SK-N-SH (cell line): ENCODE data around the gene PHYKPL. TPM values are rescaled to one million over a fixed set of nuclear protein-coding genes. Genes with fewer than 3 reads are reported as not detected.

Experiments
- CTCF ChIA-PET: fragments of 300-600, 350-600 bp; formaldehyde crosslinking; extraction: SDS; loops from one replicate; lab custom pipeline; 2021; lab: Yijun Ruan, JAX
- POLR2A ChIA-PET: fragments of 350-600 bp; sonication (Branson Sonifier 250); formaldehyde crosslinking; extraction: SDS; loops from one replicate; lab custom pipeline; 2020; ENCODE audit warnings: antibody characterized with exemption, inconsistent platforms; lab: Yijun Ruan, JAX
- DNase-seq: peaks from one replicate; pipeline ENCODE4 v3.0.0; 2012
- H2AFZ ChIP-seq: fragments of 200-600 bp; sonication (generic); 2 replicates; pipeline ENCODE4 v1.8.1; 2016; ENCODE audit warnings: antibody characterized with exemption, mild to moderate bottlenecking, low read depth
- H3F3A ChIP-seq: fragments of 200-600 bp; sonication (generic); replicated peaks from 2 replicates; pipeline ENCODE3; 2016; ENCODE audit warnings: antibody characterized with exemption, mild to moderate bottlenecking; ENCODE audit not compliant: insufficient read depth
- H3K27ac ChIP-seq, 2 experiments: fragments of 200-500 bp in 1 of 2; fragments of 200-600 bp in 1 of 2; sonication (Bioruptor generic) in 1 of 2; sonication (generic), shearing (Covaris generic) in 1 of 2; 2 replicates each; pipeline versions ENCODE4 v1.5.1 to v1.6.1; 2014 to 2016; ENCODE audit warnings: low read depth in 2 of 2, inconsistent platforms in 1 of 2, low read length in 1 of 2, mild to moderate bottlenecking in 1 of 2, mixed read lengths in 1 of 2
- H3K27me3 ChIP-seq: fragments of 200-600 bp; sonication (generic), shearing (Covaris generic); 2 replicates; pipeline ENCODE4 v1.6.1; 2016; ENCODE audit warnings: mixed run types; ENCODE audit not compliant: insufficient read depth
- H3K36me3 ChIP-seq, 2 experiments: fragments of 200-500 bp in 1 of 2; fragments of 200-600 bp in 1 of 2; sonication (Bioruptor generic) in 1 of 2; sonication (generic) in 1 of 2; replicated peaks in 1 of 2; 2 replicates each; pipeline versions ENCODE3 to v1.5.1; 2014 to 2016; ENCODE audit warnings: low read length in 1 of 2, mild to moderate bottlenecking in 1 of 2; ENCODE audit not compliant: insufficient read depth in 2 of 2, control insufficient read depth in 1 of 2
- H3K4me1 ChIP-seq, 2 experiments: fragments of 200-500 bp in 1 of 2; fragments of 200-600 bp in 1 of 2; sonication (Bioruptor generic) in 1 of 2; sonication (generic), shearing (Covaris generic) in 1 of 2; 2 replicates each; pipeline versions ENCODE4 v1.5.1 to v1.6.1; 2014 to 2016; ENCODE audit warnings: low read depth in 1 of 2, low read length in 1 of 2, mixed run types in 1 of 2; ENCODE audit not compliant: insufficient read depth in 2 of 2, control insufficient read depth in 1 of 2
- H3K4me2 ChIP-seq: fragments of 200-600 bp; sonication (generic), shearing (Covaris generic); 2 replicates; pipeline ENCODE4 v1.6.1; 2017; ENCODE audit warnings: mixed run types
- H3K4me3 ChIP-seq, 2 experiments: fragments of 200-500 bp in 1 of 2; fragments of 200-600 bp in 1 of 2; sonication (Bioruptor generic) in 1 of 2; sonication (generic), shearing (Covaris generic) in 1 of 2; 2 replicates each; pipeline versions ENCODE4 v1.5.1 to v1.8.1; 2014 to 2016; ENCODE audit warnings: low read depth in 2 of 2, inconsistent platforms in 1 of 2, low read length in 1 of 2, mild to moderate bottlenecking in 1 of 2, mixed read lengths in 1 of 2, moderate library complexity in 1 of 2
- H3K79me2 ChIP-seq: fragments of 200-600 bp; sonication (generic); 2 replicates; pipeline ENCODE4 v1.8.1; 2017; ENCODE audit warnings: mild to moderate bottlenecking; ENCODE audit not compliant: insufficient read depth
- H3K9ac ChIP-seq: fragments of 200-600 bp; sonication (generic); 2 replicates; pipeline ENCODE4 v1.6.1; 2017; ENCODE audit warnings: mixed run types
- H3K9me2 ChIP-seq: fragments of 200-600 bp; sonication (generic); 2 replicates; pipeline ENCODE4 v1.6.1; 2017; ENCODE audit warnings: mixed run types
- H3K9me3 ChIP-seq: fragments of 200-600 bp; sonication (generic); 2 replicates; pipeline ENCODE4 v1.6.1; 2017; ENCODE audit warnings: mixed run types, mild to moderate bottlenecking, moderate library complexity
- H4K20me1 ChIP-seq: fragments of 200-600 bp; sonication (generic); 2 replicates; pipeline ENCODE4 v1.6.1; 2017; ENCODE audit warnings: mild to moderate bottlenecking, mixed run types; ENCODE audit not compliant: insufficient read depth
- GATA2 ChIP-seq: sonication (generic); formaldehyde crosslinking; IDR thresholded peaks from 2 replicates; pipeline ENCODE4 v1.5.0; 2020; ENCODE audit warnings: mild to moderate bottlenecking, missing genetic modification reagents
- MEF2A ChIP-seq: IDR thresholded peaks from 2 replicates; pipeline ENCODE4 v1.4.0; 2012; ENCODE audit warnings: low read depth, borderline replicate concordance
- NFIC ChIP-seq: IDR thresholded peaks from 2 replicates; pipeline ENCODE4 v1.4.0; 2012; ENCODE audit warnings: borderline replicate concordance
- PBX3 ChIP-seq: IDR thresholded peaks from 2 replicates; pipeline ENCODE4; 2012
- POLR2AphosphoS5 ChIP-seq: IDR thresholded peaks from 2 replicates; pipeline ENCODE4 v1.6.1; 2012; ENCODE audit warnings: low read depth, low read length
- RCOR1 ChIP-seq: fragments of 150-350 bp; IDR thresholded peaks from 2 replicates; pipeline ENCODE4 v1.6.1; 2017; ENCODE audit warnings: antibody characterized with exemption, low read length
- REST ChIP-seq: IDR thresholded peaks from 2 replicates; pipeline ENCODE4 v1.6.1; 2012; ENCODE audit warnings: mild to moderate bottlenecking, low read depth, low read length, moderate library complexity
- RXRA ChIP-seq: IDR thresholded peaks from 2 replicates; pipeline ENCODE4 v1.4.0; 2012; ENCODE audit warnings: low read depth, mild to moderate bottlenecking, borderline replicate concordance
- SIN3A ChIP-seq: IDR thresholded peaks from 2 replicates; pipeline ENCODE4 v1.6.1; 2012; ENCODE audit warnings: low read depth, mild to moderate bottlenecking, low read length, moderate library complexity, borderline replicate concordance
- SMC3 ChIP-seq: IDR thresholded peaks from 2 replicates; pipeline ENCODE4 v1.6.1; 2012; ENCODE audit warnings: low read depth, low read length, improper control_type of control experiment
- TAF1 ChIP-seq: IDR thresholded peaks from 2 replicates; pipeline ENCODE4 v1.6.1; 2012; ENCODE audit warnings: low read depth, mild to moderate bottlenecking, low read length, moderate library complexity, borderline replicate concordance
- TCF12 ChIP-seq: IDR thresholded peaks from 2 replicates; pipeline ENCODE4 v1.4.0; 2012
- USF2 ChIP-seq: fragments of 150-350 bp; IDR thresholded peaks from 2 replicates; pipeline ENCODE4 v1.6.1; 2017; ENCODE audit warnings: antibody characterized with exemption, low read length, low read depth, borderline replicate concordance
- WGBS: methylation state at CpG from one replicate; pipeline ENCODE4 v1.1.6; 2017; ENCODE audit warnings: low lambda C conversion rate; 5-methylcytosine and 5-hydroxymethylcytosine counted together
- polyA plus RNA-seq, 3 experiments: library from polyadenylated mRNA; depleted of rRNA; stranded (reverse); fragments of >200 nt; gene quantifications; 2 replicates each; pipeline ENCODE4 v1.2.3, GENCODE V29; 2012

Gene PHYKPL
- polyA plus RNA-seq, 1 of the 3 experiments (the other 2 are of a cell fraction) = 46.8 TPM

GRCh38 chr5:178214160-178214803, 18.3 kb downstream of the PHYKPL start:
- peaks cover 37% of the 10 kb centered on the region for H3K79me2 ChIP-seq
- H3K36me3 ChIP-seq = peaks cover 38 to 71% of the 10 kb centered on the region in 2 experiments
- no peak overlapping the region for H3K9ac ChIP-seq
- H3K4me3 ChIP-seq = no peak overlapping the region
- peaks cover 16% of the 10 kb centered on the region for H3F3A ChIP-seq
- DNase-seq = no peak
- H3K9me3 ChIP-seq = no peaks in the 10 kb centered on the region
- H3K27ac ChIP-seq = no peak overlapping the region; a peak in 1 of 4 replicates
- 94% methylated on average over 6 of the region's 6 CpGs for WGBS
- no peak overlapping the region for H2AFZ ChIP-seq
- H3K9me2 ChIP-seq = no peaks in the 10 kb centered on the region
- H3K4me2 ChIP-seq = no peak overlapping the region
- H3K4me1 ChIP-seq = peaks cover 0 to 12% of the 10 kb centered on the region in 2 experiments; a peak in 1 of 4 replicates
- CTCF ChIA-PET = interaction anchor here (0.7 to 1.5 kb wide), 3 partner anchors 12 to 138 kb away, joined by 3 to 4 read pairs (median 3); no protein-coding TSS in a partner anchor
- POLR2A ChIA-PET = interaction anchor here (1.0 to 1.1 kb wide), 2 partner anchors 10 to 11 kb away, joined by 3 to 4 read pairs; partner anchors contain the start of gene HNRNPAB
- no peaks in the 10 kb centered on the region for H3K27me3 ChIP-seq
- H4K20me1 ChIP-seq = peaks cover 45% of the 10 kb centered on the region
- TF ChIP-seq NFIC = no peak
- TF ChIP-seq PBX3 = no peak
- no peak for TF ChIP-seq RXRA
- TF ChIP-seq GATA2 (CRISPR knock-in tag) = no peak
- no peak for TF ChIP-seq TCF12
- no peak for TF ChIP-seq USF2
- no peak for TF ChIP-seq TAF1
- TF ChIP-seq MEF2A = no peak
- TF ChIP-seq POLR2AphosphoS5 = no peak
- no peak for TF ChIP-seq SMC3
- no peak for TF ChIP-seq SIN3A
- TF ChIP-seq RCOR1 = no peak
- no peak for TF ChIP-seq REST
